Cardiac fibroblast (primary cell): ENCODE measurements around the gene ZNF414.

Source experiments
- DNase-seq, 2 donors: peaks; one replicate each; pipeline versions ENCODE4 v3.0.0 to v3.0.0-alpha.2; 2010; ENCODE audit warnings: low read depth in 2 of 2
- H3K4me3 ChIP-seq, 2 donors: replicated peaks in 1 of 2; 1 replicate in 1 of 2; 2 replicates in 1 of 2; pipeline ENCODE4 v1.5.1; 2011; ENCODE audit warnings: low read depth in 2 of 2, low read length in 2 of 2, mild to moderate bottlenecking in 2 of 2, moderate library complexity in 1 of 2
- TF ChIP-seq, protein P1 (sequence below): IDR thresholded peaks from one replicate; pipeline ENCODE4 v1.5.1; 2011; ENCODE audit warnings: low read depth, mild to moderate bottlenecking, low read length, inconsistent platforms

ZNF414 gene

DNA sequence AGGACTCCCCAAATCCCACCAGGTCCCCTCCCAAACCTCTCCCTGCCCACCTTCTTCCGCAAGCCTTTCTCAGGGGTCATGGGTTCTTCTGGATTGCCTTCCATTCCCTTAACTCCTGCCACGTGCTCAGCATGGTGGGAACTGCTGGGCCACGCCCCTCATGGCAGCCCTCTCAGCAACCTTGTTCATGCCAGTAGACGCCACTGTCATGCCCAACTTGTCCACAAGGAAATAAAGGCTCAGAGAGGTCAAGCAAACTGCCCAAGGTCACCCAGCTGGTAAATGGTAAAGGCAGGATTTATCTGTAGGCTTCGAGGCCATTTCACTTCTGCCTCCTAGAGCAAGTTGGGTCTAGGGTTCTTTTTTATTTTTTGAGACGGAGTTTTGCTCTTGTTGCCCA is 22.4 kb downstream of the ZNF414 start:
- H3K4me3 ChIP-seq: no peak overlapping the region
- TF ChIP-seq, protein P1, sequence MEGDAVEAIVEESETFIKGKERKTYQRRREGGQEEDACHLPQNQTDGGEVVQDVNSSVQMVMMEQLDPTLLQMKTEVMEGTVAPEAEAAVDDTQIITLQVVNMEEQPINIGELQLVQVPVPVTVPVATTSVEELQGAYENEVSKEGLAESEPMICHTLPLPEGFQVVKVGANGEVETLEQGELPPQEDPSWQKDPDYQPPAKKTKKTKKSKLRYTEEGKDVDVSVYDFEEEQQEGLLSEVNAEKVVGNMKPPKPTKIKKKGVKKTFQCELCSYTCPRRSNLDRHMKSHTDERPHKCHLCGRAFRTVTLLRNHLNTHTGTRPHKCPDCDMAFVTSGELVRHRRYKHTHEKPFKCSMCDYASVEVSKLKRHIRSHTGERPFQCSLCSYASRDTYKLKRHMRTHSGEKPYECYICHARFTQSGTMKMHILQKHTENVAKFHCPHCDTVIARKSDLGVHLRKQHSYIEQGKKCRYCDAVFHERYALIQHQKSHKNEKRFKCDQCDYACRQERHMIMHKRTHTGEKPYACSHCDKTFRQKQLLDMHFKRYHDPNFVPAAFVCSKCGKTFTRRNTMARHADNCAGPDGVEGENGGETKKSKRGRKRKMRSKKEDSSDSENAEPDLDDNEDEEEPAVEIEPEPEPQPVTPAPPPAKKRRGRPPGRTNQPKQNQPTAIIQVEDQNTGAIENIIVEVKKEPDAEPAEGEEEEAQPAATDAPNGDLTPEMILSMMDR: no peak
- DNase-seq: no peak

GRCh38 chr19:8490873-8491272 is 23.1 kb downstream of the ZNF414 start:
- TF ChIP-seq, protein P1: no peak
- no peak for DNase-seq
- H3K4me3 ChIP-seq: no peak overlapping the region

GRCh38 chr19:8490395-8490760 is 23.6 kb downstream of the ZNF414 start:
- DNase-seq: no peak
- H3K4me3 ChIP-seq: no peak overlapping the region
- TF ChIP-seq, protein P1: no peak

DNA sequence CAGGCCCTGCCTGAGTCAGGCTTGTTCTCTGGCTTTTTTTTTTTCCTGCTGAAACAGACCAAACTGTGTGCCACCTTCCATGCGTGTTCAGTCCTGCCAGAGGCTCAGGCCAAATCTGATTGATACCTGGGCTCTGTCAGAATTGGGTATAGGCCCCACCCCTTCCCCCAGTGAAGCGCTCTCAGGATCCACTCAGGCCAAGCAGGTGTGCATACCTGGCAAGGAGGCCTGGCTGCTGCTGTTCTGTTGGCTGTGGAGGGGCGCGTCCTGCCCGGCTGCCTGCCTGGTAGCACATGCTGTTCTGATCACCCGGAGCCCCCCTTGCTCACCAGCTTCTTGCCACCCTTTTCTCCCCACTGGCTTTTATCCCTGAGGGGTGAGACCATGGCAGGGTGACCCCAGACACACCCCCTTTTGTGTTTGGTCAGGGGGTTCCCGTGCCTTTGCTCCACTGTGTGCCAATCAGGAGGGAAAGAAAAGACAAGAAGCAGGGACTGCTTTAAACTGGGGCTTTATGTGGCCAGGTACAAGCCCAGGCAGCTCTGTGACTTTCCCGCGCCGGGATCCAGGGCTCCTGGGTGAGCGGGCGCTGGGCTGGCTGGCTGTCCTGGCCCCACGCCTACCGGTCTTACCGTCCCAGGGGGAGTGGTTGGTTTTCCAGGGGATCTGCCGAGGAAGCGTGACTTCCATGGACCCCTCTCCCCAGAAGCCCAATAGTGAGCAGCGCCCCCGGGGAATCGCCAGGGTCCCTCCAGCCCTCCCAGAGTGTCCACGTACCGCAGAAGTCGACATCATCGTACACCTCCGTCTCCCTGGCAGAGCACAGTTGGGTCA is 24.2 kb downstream of the ZNF414 start:
- no peak for DNase-seq
- H3K4me3 ChIP-seq: no peak overlapping the region
- TF ChIP-seq, protein P1: no peak

DNA sequence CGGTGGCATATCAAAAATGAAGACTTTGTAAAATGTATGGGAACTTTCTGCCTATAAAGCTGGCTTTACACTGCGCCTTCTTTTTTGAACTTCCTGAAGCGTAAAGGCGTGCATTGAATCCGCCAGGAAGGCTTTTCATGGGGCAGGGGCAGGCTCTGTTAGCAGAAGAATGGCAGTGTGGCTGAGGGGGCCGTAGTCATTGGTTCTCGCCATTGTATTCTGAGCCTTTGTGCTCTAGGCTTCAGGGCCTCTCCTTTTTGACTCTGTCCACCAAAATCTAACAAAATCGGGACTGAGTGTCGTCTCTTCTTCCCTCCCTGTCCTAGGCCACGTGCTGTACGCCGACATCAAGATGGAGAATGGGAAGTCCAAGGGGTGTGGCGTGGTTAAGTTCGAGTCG is 25.6 kb downstream of the ZNF414 start:
- DNase-seq: no peak
- TF ChIP-seq, protein P1: no peak

DNA sequence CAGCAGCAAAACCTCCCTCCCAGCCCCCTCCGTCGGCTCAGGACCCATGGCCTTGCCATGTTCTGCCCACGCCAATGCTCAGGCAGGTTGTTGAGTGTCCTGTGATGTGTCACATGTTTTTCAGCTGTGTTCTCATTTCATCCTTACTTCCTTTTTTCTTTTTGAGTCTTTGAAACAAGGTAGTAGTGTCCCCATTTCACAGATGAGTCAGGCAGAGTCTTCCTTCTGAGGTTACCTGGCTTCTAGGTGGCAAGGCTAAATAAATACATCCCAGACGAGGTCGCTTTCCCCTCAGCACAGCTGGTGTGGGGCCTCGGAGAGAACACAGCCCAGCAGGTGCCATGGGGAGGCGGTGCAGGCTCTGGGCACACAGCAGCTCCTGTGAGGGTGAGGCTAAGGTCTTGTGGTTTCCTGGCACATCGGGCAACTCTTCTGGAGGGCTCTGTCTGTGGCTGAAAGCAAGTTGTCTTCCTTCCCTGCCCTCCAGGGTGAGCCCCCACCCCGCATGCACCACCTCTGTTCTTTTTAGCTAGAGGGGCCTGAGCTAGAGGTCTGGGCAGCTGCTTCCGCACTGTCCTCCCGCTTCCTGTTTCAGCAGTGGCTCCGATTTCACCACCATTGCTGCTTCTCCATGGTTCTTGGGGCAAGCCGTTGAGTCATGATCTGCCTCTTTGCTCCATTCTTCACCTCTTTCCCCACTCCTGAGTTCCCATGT is 26.7 kb downstream of the ZNF414 start:
- DNase-seq: no peak
- no peak overlapping the region for H3K4me3 ChIP-seq
- TF ChIP-seq, protein P1: no peak

More for the DNA sequence above, 25.6 kb downstream of the ZNF414 start:
- H3K4me3 ChIP-seq: no peak overlapping the region
